GM19395 (cell line): Measurements from ENCODE around the gene MACROD1.
"Not testable (repeated sequence)": the region's sequence is repeated elsewhere in the genome, so short reads cannot be mapped to it uniquely, and the experiment has no call there.

Experiments used
- ATAC-seq: cut with Tn5 transposase; IDR thresholded peaks from one replicate; pipeline ENCODE4 v1.9.1; 2021; ENCODE audit warnings: mild to moderate bottlenecking, moderate library complexity; ENCODE audit not compliant: unreplicated experiment

The MACROD1 gene

GRCh38 chr11:64060263-64060860, 105.6 kb downstream of the MACROD1 start:
- no peak for ATAC-seq

- no peak for ATAC-seq
Measured at GRCh38 chr11:64059339-64060140, 106.4 kb downstream of the MACROD1 start.

- ATAC-seq = no peak
Measured at GRCh38 chr11:64058494-64058893, 107.4 kb downstream of the MACROD1 start.

- ATAC-seq = no peak
Measured at GRCh38 chr11:64057890-64058289, 108.0 kb downstream of the MACROD1 start.

- ATAC-seq = no peak
Measured at GRCh38 chr11:64056861-64057260, 109.1 kb downstream of the MACROD1 start.

GRCh38 chr11:64056213-64056785, 109.6 kb downstream of the MACROD1 start:
- ATAC-seq = no peak

GRCh38 chr11:64055077-64055476, 110.8 kb downstream of the MACROD1 start:
- ATAC-seq = no peak

GRCh38 chr11:64053699-64054098, 112.2 kb downstream of the MACROD1 start:
- ATAC-seq = no peak

- ATAC-seq = no peak
Measured at GRCh38 chr11:64052938-64053622, 112.8 kb downstream of the MACROD1 start.

- no peak for ATAC-seq
Measured at GRCh38 chr11:64052436-64052835, 113.5 kb downstream of the MACROD1 start.

- ATAC-seq = no peak
Measured at GRCh38 chr11:64051297-64051696, 114.6 kb downstream of the MACROD1 start.

- ATAC-seq = no peak
Measured at GRCh38 chr11:64049509-64049908, 116.4 kb downstream of the MACROD1 start.

GRCh38 chr11:64048042-64048854, 117.7 kb downstream of the MACROD1 start:
- ATAC-seq = no peak

- ATAC-seq = not testable (repeated sequence)
Measured at GRCh38 chr11:64047373-64047772, 118.5 kb downstream of the MACROD1 start.

GRCh38 chr11:64045700-64046099, 120.2 kb downstream of the MACROD1 start:
- ATAC-seq = no peak

GRCh38 chr11:64044730-64045393, 121.1 kb downstream of the MACROD1 start:
- ATAC-seq = no peak

- no peak for ATAC-seq
Measured at GRCh38 chr11:64043545-64043944, 122.4 kb downstream of the MACROD1 start.

- no peak for ATAC-seq
Measured at GRCh38 chr11:64042301-64042700, 123.6 kb downstream of the MACROD1 start.

GRCh38 chr11:64041846-64042245, 124.1 kb downstream of the MACROD1 start:
- ATAC-seq = no peak

GRCh38 chr11:64040684-64041322, 125.1 kb downstream of the MACROD1 start:
- no peak for ATAC-seq
